LNCAP (cell line): ENCODE measurements around the gene USP12.

ENCODE experiments used
- CTCF ChIP-seq: fragments of 450-650 bp; IDR thresholded peaks from 2 replicates; pipeline ENCODE4 v1.5.1; 2017; ENCODE audit warnings: mild to moderate bottlenecking

Gene USP12

GRCh38 chr13:27139565-27139964 is 32.0 kb downstream of the USP12 start:
- TF ChIP-seq CTCF: no peak

- TF ChIP-seq CTCF: no peak
Observed at GRCh38 chr13:27138457-27139093, 33.0 kb downstream of the USP12 start.

GRCh38 chr13:27137759-27138158 is 33.9 kb downstream of the USP12 start:
- no peak for TF ChIP-seq CTCF

- no peak for TF ChIP-seq CTCF
Observed at GRCh38 chr13:27135023-27135422, 36.6 kb downstream of the USP12 start.

- TF ChIP-seq CTCF: no peak
Observed at GRCh38 chr13:27133889-27134288, 37.7 kb downstream of the USP12 start.

GRCh38 chr13:27132538-27132937 is 39.1 kb downstream of the USP12 start:
- TF ChIP-seq CTCF: no peak

- TF ChIP-seq CTCF: no peak
Observed at GRCh38 chr13:27131906-27132305, 39.7 kb downstream of the USP12 start.
